CD4-positive, alpha-beta T cell treated with Interleukin-17A for 1 hour (primary cell): ENCODE measurements around the gene PRAMEF20.

Source experiments
- DNase-seq: peaks from one replicate; pipeline ENCODE4 v3.0.0-alpha.2; 2020

The PRAMEF20 gene

GRCh38 chr1:13465515-13465914, 55.3 kb downstream of the PRAMEF20 start:
- DNase-seq, result no peak

- no peak for DNase-seq
These were observed 59.1 kb downstream of the PRAMEF20 start for GRCh38 chr1:13469343-13469742.
